Calu3 (cell line): ENCODE results near the gene EHMT1. TPM values are rescaled to one million over a fixed set of nuclear protein-coding genes. Genes with fewer than 3 reads are reported as not detected.

Experiments used
- BruUV-seq: library from RNA; stranded (reverse); fragments of 400-500 nt; replicated peaks from 2 replicates; lab custom pipeline; 2021; lab: Mats Ljungman, UMichigan
- CTCF ChIA-PET: fragments of 300-600 bp; sonication (Branson Sonifier 250); formaldehyde crosslinking; loops from one replicate; lab custom pipeline; 2022; ENCODE audit warnings: antibody characterized with exemption; lab: Charles Lee
- DNase-seq: peaks from one replicate; pipeline ENCODE4 v3.0.0; 2022
- H3K27ac Mint-ChIP-seq: one replicate; pipeline ENCODE4 v1.8.0; 2022; ENCODE audit warnings: mixed read lengths; ENCODE audit not compliant: unreplicated experiment
- H3K27me3 Mint-ChIP-seq: one replicate; pipeline ENCODE4 v1.8.0; 2022; ENCODE audit warnings: mixed read lengths; ENCODE audit not compliant: unreplicated experiment
- H3K36me3 Mint-ChIP-seq: one replicate; pipeline ENCODE4 v1.8.0; 2022; ENCODE audit warnings: mild to moderate bottlenecking, moderate library complexity, mixed read lengths; ENCODE audit not compliant: insufficient read depth, unreplicated experiment
- H3K4me1 Mint-ChIP-seq: one replicate; pipeline ENCODE4 v1.8.0; 2022; ENCODE audit warnings: mild to moderate bottlenecking, low read depth, mixed read lengths; ENCODE audit not compliant: unreplicated experiment
- H3K4me3 Mint-ChIP-seq: one replicate; pipeline ENCODE4 v1.8.0; 2022; ENCODE audit warnings: mild to moderate bottlenecking, low read depth, moderate library complexity, mixed read lengths; ENCODE audit not compliant: unreplicated experiment
- H3K9me3 Mint-ChIP-seq: one replicate; pipeline ENCODE4 v1.8.0; 2022; ENCODE audit warnings: low read depth, mixed read lengths; ENCODE audit not compliant: unreplicated experiment
- CTCF ChIP-seq: fragments of 200-600 bp; IDR thresholded peaks from one replicate; pipeline ENCODE4 v1.8.0; 2022; ENCODE audit warnings: antibody characterized with exemption; ENCODE audit not compliant: unreplicated experiment
- intact Hi-C: fragments of 100-400 bp; cut with micrococcal nuclease; formaldehyde crosslinking; loops from one replicate; pipeline ENCODE4 v1.10.0; 2022; ENCODE audit not compliant: unreplicated experiment
- total RNA-seq: library from RNA; stranded (reverse); gene quantifications from 2 replicates; pipeline ENCODE4 v1.2.3, GENCODE V29; 2022

The EHMT1 gene
- total RNA-seq, 1 experiment from 2014 or later, result 56.0 TPM

GRCh38 chr9:137738703-137739102, 119.9 kb downstream of the EHMT1 start:
- CTCF ChIA-PET, result no interaction called here
- Mint-ChIP-seq H3K4me3 (no peak overlapping the region), H3K9me3 (peaks cover 2% of the 10 kb centered on the region), H3K27ac (no peak overlapping the region), H3K4me1 (no peaks in the 10 kb centered on the region), H3K27me3 (no peaks in the 10 kb centered on the region), H3K36me3 (peaks cover 11% of the 10 kb centered on the region)
- BruUV-seq, result no TSS peak
- DNase-seq, result no peak
- no peak for TF ChIP-seq CTCF
- intact Hi-C loops, result no loop called here

- intact Hi-C loops, result no loop called here
- TF ChIP-seq CTCF, result no peak
- no peaks in the 10 kb centered on the region for H3K27me3 Mint-ChIP-seq
- CTCF ChIA-PET, result no interaction called here
- peaks cover 19% of the 10 kb centered on the region for H3K36me3 Mint-ChIP-seq
- no peaks in the 10 kb centered on the region for H3K9me3 Mint-ChIP-seq
- H3K4me3 Mint-ChIP-seq, result no peak overlapping the region
- BruUV-seq, result no TSS peak
- H3K27ac Mint-ChIP-seq, result no peak overlapping the region
- no peaks in the 10 kb centered on the region for H3K4me1 Mint-ChIP-seq
- no peak for DNase-seq
These were observed 120.8 kb downstream of the EHMT1 start for GRCh38 chr9:137739371-137740309.

- no peaks in the 10 kb centered on the region for H3K27me3 Mint-ChIP-seq
- intact Hi-C loops, result no loop called here
- H3K9me3 Mint-ChIP-seq, result no peaks in the 10 kb centered on the region
- DNase-seq, result no peak
- no TSS peak for BruUV-seq
- no peak overlapping the region for H3K4me3 Mint-ChIP-seq
- no peaks in the 10 kb centered on the region for H3K4me1 Mint-ChIP-seq
- CTCF ChIA-PET, result no interaction called here
- H3K36me3 Mint-ChIP-seq, result peaks cover 20% of the 10 kb centered on the region
- H3K27ac Mint-ChIP-seq, result no peak overlapping the region
- no peak for TF ChIP-seq CTCF
These were observed 121.5 kb downstream of the EHMT1 start for GRCh38 chr9:137740312-137740711.

GRCh38 chr9:137741330-137741729, 122.5 kb downstream of the EHMT1 start:
- H3K4me3 Mint-ChIP-seq, result no peak overlapping the region
- BruUV-seq, result no TSS peak
- no peak for TF ChIP-seq CTCF
- no peaks in the 10 kb centered on the region for H3K27me3 Mint-ChIP-seq
- CTCF ChIA-PET, result no interaction called here
- H3K9me3 Mint-ChIP-seq, result no peaks in the 10 kb centered on the region
- intact Hi-C loops, result no loop called here
- H3K4me1 Mint-ChIP-seq, result no peaks in the 10 kb centered on the region
- peaks cover 20% of the 10 kb centered on the region for H3K36me3 Mint-ChIP-seq
- no peak for DNase-seq
- no peak overlapping the region for H3K27ac Mint-ChIP-seq
